ENCODE measurements around the gene ATG9B.

The ATG9B gene

GRCh38 chr7:150967349-150967748, 56.9 kb downstream of the ATG9B start:
- Histone ChIP-seq H3K27me3 (ENCODE audit: control insufficient read depth, insufficient read depth, low read length) (no peaks in the 10 kb centered on the region), H3K4me1 (ENCODE audit: control insufficient read depth, insufficient read depth, low read length) (peaks cover 57% of the 10 kb centered on the region), H3K9ac (ENCODE audit: low read length) (no peak overlapping the region), H3K9me3 (ENCODE audit: control insufficient read depth, insufficient read depth, low read depth, low read length) (no peaks in the 10 kb centered on the region), H3K27ac (ENCODE audit: low read depth, low read length) (no peak overlapping the region), H3K36me3 (ENCODE audit: control insufficient read depth, insufficient read depth, low read length) (no peaks in the 10 kb centered on the region), H3K4me3 (ENCODE audit: low read depth, low read length) (no peak overlapping the region)

GRCh38 chr7:150966002-150966401, 58.3 kb downstream of the ATG9B start:
- H3K9me3 ChIP-seq (ENCODE audit: control insufficient read depth, insufficient read depth, low read depth, low read length): no peaks in the 10 kb centered on the region
- no peak overlapping the region for H3K9ac ChIP-seq (ENCODE audit: low read length)
- peaks cover 57% of the 10 kb centered on the region for H3K4me1 ChIP-seq (ENCODE audit: control insufficient read depth, insufficient read depth, low read length)
- no peaks in the 10 kb centered on the region for H3K27me3 ChIP-seq (ENCODE audit: control insufficient read depth, insufficient read depth, low read length)
- no peaks in the 10 kb centered on the region for H3K36me3 ChIP-seq (ENCODE audit: control insufficient read depth, insufficient read depth, low read length)
- no peak overlapping the region for H3K4me3 ChIP-seq (ENCODE audit: low read depth, low read length)
- H3K27ac ChIP-seq (ENCODE audit: low read depth, low read length): no peak overlapping the region

DNA sequence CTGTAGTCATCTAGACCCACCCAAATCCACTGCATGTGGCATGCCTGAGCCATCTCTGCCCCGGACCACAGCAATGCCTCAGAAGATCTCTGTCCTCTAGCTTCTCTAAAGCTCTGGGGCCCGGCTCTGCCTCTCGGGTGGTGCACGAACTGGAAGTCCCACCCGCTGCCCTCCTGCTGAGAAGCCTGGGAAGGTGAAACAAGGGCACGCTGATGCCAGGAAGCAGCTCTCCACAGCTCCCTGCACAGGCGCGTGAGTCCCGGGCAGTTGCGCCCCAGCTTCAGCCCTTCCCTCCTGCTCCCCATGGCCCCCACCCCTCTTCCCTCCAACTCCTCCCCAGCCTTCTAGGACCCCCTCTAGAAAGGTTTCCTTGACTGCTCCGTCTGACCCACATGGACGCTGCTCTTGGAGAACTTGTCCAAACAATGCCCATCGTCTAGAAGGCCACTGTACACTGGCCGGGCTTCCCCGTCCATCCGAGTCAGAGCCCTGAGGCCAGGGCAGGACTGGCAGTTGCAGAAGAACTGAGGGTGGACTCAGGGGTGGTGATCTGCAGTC, 58.9 kb downstream of the ATG9B start:
- H3K27me3 ChIP-seq (ENCODE audit: control insufficient read depth, insufficient read depth, low read length): no peaks in the 10 kb centered on the region
- H3K9me3 ChIP-seq (ENCODE audit: control insufficient read depth, insufficient read depth, low read depth, low read length): no peaks in the 10 kb centered on the region
- no peak overlapping the region for H3K27ac ChIP-seq (ENCODE audit: low read depth, low read length)
- H3K4me1 ChIP-seq (ENCODE audit: control insufficient read depth, insufficient read depth, low read length): peaks cover 51% of the 10 kb centered on the region
- H3K36me3 ChIP-seq (ENCODE audit: control insufficient read depth, insufficient read depth, low read length): no peaks in the 10 kb centered on the region
- no peak overlapping the region for H3K9ac ChIP-seq (ENCODE audit: low read length)
- no peak overlapping the region for H3K4me3 ChIP-seq (ENCODE audit: low read depth, low read length)

All from HUES6 (cell line).